ENCODE data around the gene ADAM10.

Gene ADAM10

DNA sequence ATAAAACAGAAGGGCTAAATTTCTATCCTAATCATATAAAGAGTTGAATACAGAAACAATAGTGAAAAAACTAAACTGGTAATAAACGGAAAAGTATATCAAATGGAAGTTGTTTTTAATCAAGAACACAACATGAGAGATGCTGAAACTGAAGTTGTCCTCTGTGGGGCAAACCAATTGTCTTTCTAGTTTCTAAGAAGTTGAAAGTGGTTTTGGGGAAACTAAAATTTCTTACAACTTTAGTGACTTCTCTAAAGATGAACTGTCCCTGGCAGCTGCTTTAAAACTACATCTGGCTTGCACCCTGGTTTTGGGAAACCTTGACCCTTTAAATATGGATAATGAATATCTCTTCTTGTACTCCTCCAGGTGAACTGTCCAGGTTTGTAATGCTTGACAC lies 155.6 kb downstream of the ADAM10 start:
- Histone ChIP-seq H4K8ac (ENCODE audit: low read depth, low read length) (no peak overlapping the region), H2BK120ac (ENCODE audit: low read depth, low read length) (no peak overlapping the region), H3K18ac (ENCODE audit: low read length) (no peak overlapping the region), H3K27ac (replicated peaks; ENCODE audit: low read length) (no peak overlapping the region), H3K36me3 (replicated peaks in 1 of 2; ENCODE audit: control insufficient read depth in 2 of 2, insufficient read depth in 2 of 2, low read length in 2 of 2) (peaks cover 2 to 52% of the 10 kb centered on the region in 2 donors), H3K27me3 (ENCODE audit: control insufficient read depth in 3 of 3, insufficient read depth in 3 of 3, low read depth in 1 of 3, low read length in 3 of 3) (no peaks in the 10 kb centered on the region), H3K23ac (ENCODE audit: low read depth, low read length, poor library complexity) (no peak overlapping the region), H3K4me2 (ENCODE audit: insufficient read depth, low read length, poor library complexity, severe bottlenecking) (no peak overlapping the region), H2AFZ (ENCODE audit: low read length) (no peak overlapping the region), H3K9ac (ENCODE audit: low read depth, low read length, poor library complexity) (no peak overlapping the region), H3K14ac (ENCODE audit: low read length) (no peak overlapping the region), H3K4ac (ENCODE audit: low read length) (no peak overlapping the region), H3K9me3 (replicated peaks in 1 of 2; ENCODE audit: control insufficient read depth in 2 of 2, insufficient read depth in 1 of 2, low read depth in 1 of 2, low read length in 2 of 2) (no peaks in the 10 kb centered on the region), H3K4me1 (ENCODE audit: control insufficient read depth in 2 of 2, insufficient read depth in 1 of 2, low read depth in 1 of 2, low read length in 2 of 2) (no peaks in the 10 kb centered on the region), H3K79me1 (ENCODE audit: low read depth, low read length) (no peaks in the 10 kb centered on the region), H2BK5ac (ENCODE audit: low read length) (no peak overlapping the region), H2BK12ac (ENCODE audit: low read length) (no peak overlapping the region), H2AK5ac (ENCODE audit: low read depth, low read length) (no peak overlapping the region), H2BK15ac (ENCODE audit: low read length) (no peak overlapping the region), H4K91ac (ENCODE audit: low read depth, low read length, poor library complexity) (no peak overlapping the region), H3K4me3 (ENCODE audit: low read length in 2 of 2) (no peak overlapping the region)
- no CpG with 5 or more reads among the region's 1 CpG for WGBS, 2 donors (ENCODE audit: extremely low coverage in 2 of 2, insufficient read length in 2 of 2, insufficient replicate concordance in 1 of 2)
- DNase-seq (ENCODE audit: low spot score), result no peak

DNA sequence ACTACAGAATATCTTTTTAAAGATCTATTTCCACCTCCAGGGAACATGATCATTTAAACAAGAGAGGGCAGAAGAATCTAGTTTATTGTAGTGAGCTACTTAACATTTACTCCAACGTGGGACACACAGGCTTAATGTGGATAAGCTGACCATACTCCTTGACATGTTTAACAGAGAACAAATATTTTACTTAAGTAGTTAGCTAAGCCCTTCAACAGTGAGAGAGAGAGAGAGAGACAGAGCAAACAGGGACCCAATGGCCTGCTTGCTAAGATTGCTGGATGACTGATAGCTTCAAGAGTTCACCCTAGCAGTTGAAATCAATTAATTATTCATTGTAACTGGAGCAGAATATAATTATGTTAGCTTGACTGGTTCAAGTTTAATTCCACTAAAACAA lies 158.6 kb downstream of the ADAM10 start:
- Histone ChIP-seq H4K91ac (ENCODE audit: low read depth, low read length, poor library complexity) (no peak overlapping the region), H2BK15ac (ENCODE audit: low read length) (no peak overlapping the region), H3K18ac (ENCODE audit: low read length) (no peak overlapping the region), H3K4ac (ENCODE audit: low read length) (no peak overlapping the region), H2AFZ (ENCODE audit: low read length) (no peak overlapping the region), H3K23ac (ENCODE audit: low read depth, low read length, poor library complexity) (no peak overlapping the region), H3K4me3 (ENCODE audit: low read length in 2 of 2) (no peak overlapping the region), H3K36me3 (replicated peaks in 1 of 2; ENCODE audit: control insufficient read depth in 2 of 2, insufficient read depth in 2 of 2, low read length in 2 of 2) (peaks cover 0 to 28% of the 10 kb centered on the region in 2 donors), H2BK12ac (ENCODE audit: low read length) (no peak overlapping the region), H3K9me3 (replicated peaks in 1 of 2; ENCODE audit: control insufficient read depth in 2 of 2, insufficient read depth in 1 of 2, low read depth in 1 of 2, low read length in 2 of 2) (no peaks in the 10 kb centered on the region), H3K14ac (ENCODE audit: low read length) (no peak overlapping the region), H3K79me1 (ENCODE audit: low read depth, low read length) (no peaks in the 10 kb centered on the region), H3K27ac (replicated peaks; ENCODE audit: low read length) (no peak overlapping the region), H3K4me2 (ENCODE audit: insufficient read depth, low read length, poor library complexity, severe bottlenecking) (no peak overlapping the region), H2AK5ac (ENCODE audit: low read depth, low read length) (no peak overlapping the region), H4K8ac (ENCODE audit: low read depth, low read length) (no peak overlapping the region), H2BK5ac (ENCODE audit: low read length) (no peak overlapping the region), H2BK120ac (ENCODE audit: low read depth, low read length) (no peak overlapping the region), H3K9ac (ENCODE audit: low read depth, low read length, poor library complexity) (no peak overlapping the region), H3K27me3 (ENCODE audit: control insufficient read depth in 3 of 3, insufficient read depth in 3 of 3, low read depth in 1 of 3, low read length in 3 of 3) (no peaks in the 10 kb centered on the region), H3K4me1 (ENCODE audit: control insufficient read depth in 2 of 2, insufficient read depth in 1 of 2, low read depth in 1 of 2, low read length in 2 of 2) (no peaks in the 10 kb centered on the region)
- whole genome bisulfite sequencing, 2 donors (ENCODE audit: extremely low coverage in 2 of 2, insufficient read length in 2 of 2, insufficient replicate concordance in 1 of 2), result no CpG with 5 or more reads among the region's 1 CpG
- DNase-seq (ENCODE audit: low spot score), result no peak

DNA sequence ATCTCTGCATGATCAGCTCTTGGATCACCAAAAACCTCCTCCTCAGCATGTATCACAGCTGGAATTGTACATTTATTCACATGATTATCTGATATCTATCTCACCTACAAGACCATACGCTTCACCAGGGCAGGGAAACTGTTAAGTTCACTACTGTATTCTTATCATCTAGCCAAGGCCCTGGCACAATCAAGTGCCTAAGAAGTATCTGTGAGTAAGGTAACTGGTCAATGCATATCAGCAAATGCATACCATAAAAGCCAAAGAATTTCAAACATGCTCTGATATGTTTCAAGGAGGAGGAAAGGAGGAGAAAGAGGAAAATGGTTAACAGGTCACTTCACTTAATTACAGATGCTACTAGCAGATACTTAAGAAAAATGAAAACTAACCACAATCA lies 159.3 kb downstream of the ADAM10 start:
- Histone ChIP-seq H2BK5ac (ENCODE audit: low read length) (no peak overlapping the region), H3K4me1 (ENCODE audit: control insufficient read depth in 2 of 2, insufficient read depth in 1 of 2, low read depth in 1 of 2, low read length in 2 of 2) (peaks cover 0 to 2% of the 10 kb centered on the region in 2 donors), H3K18ac (ENCODE audit: low read length) (no peak overlapping the region), H3K23ac (ENCODE audit: low read depth, low read length, poor library complexity) (no peak overlapping the region), H4K91ac (ENCODE audit: low read depth, low read length, poor library complexity) (no peak overlapping the region), H4K8ac (ENCODE audit: low read depth, low read length) (no peak overlapping the region), H3K27me3 (ENCODE audit: control insufficient read depth in 3 of 3, insufficient read depth in 3 of 3, low read depth in 1 of 3, low read length in 3 of 3) (no peaks in the 10 kb centered on the region), H3K4me3 (ENCODE audit: low read length in 2 of 2) (no peak overlapping the region), H3K4me2 (ENCODE audit: insufficient read depth, low read length, poor library complexity, severe bottlenecking) (no peak overlapping the region), H2BK15ac (ENCODE audit: low read length) (no peak overlapping the region), H2AFZ (ENCODE audit: low read length) (no peak overlapping the region), H3K14ac (ENCODE audit: low read length) (no peak overlapping the region), H3K79me1 (ENCODE audit: low read depth, low read length) (no peaks in the 10 kb centered on the region), H2AK5ac (ENCODE audit: low read depth, low read length) (no peak overlapping the region), H3K9ac (ENCODE audit: low read depth, low read length, poor library complexity) (no peak overlapping the region), H3K9me3 (replicated peaks in 1 of 2; ENCODE audit: control insufficient read depth in 2 of 2, insufficient read depth in 1 of 2, low read depth in 1 of 2, low read length in 2 of 2) (no peaks in the 10 kb centered on the region), H3K4ac (ENCODE audit: low read length) (no peak overlapping the region), H2BK12ac (ENCODE audit: low read length) (no peak overlapping the region), H2BK120ac (ENCODE audit: low read depth, low read length) (no peak overlapping the region), H3K36me3 (replicated peaks in 1 of 2; ENCODE audit: control insufficient read depth in 2 of 2, insufficient read depth in 2 of 2, low read length in 2 of 2) (peaks cover 0 to 21% of the 10 kb centered on the region in 2 donors), H3K27ac (replicated peaks; ENCODE audit: low read length) (no peak overlapping the region)
- WGBS, 2 donors (ENCODE audit: extremely low coverage in 2 of 2, insufficient read length in 2 of 2, insufficient replicate concordance in 1 of 2), result no CpG with 5 or more reads among the region's 1 CpG
- no peak for DNase-seq (ENCODE audit: low spot score)

DNA sequence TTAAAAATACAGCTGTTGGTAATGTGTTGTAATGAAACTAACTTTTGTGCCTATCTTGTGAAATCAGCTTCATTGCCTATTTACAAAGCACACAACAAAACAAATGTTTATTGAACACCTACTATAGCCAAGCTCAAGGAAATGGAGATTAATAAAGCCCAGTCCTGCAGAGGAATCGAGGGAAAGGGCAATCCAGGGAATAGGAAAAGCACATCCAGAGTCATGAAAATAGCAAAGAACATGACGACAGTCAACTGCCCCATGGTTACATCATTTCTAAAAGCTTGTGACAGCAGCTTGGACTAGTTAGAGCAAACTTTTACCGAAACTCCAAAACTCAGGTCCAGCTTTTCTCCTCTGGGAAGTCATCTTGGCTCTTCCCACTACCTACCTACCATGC lies 160.5 kb downstream of the ADAM10 start:
- Histone ChIP-seq H3K18ac (ENCODE audit: low read length) (no peak overlapping the region), H2BK120ac (ENCODE audit: low read depth, low read length) (no peak overlapping the region), H2BK5ac (ENCODE audit: low read length) (no peak overlapping the region), H3K9ac (ENCODE audit: low read depth, low read length, poor library complexity) (no peak overlapping the region), H2AK5ac (ENCODE audit: low read depth, low read length) (no peak overlapping the region), H3K27ac (replicated peaks; ENCODE audit: low read length) (no peak overlapping the region), H4K8ac (ENCODE audit: low read depth, low read length) (no peak overlapping the region), H3K23ac (ENCODE audit: low read depth, low read length, poor library complexity) (no peak overlapping the region), H3K4me2 (ENCODE audit: insufficient read depth, low read length, poor library complexity, severe bottlenecking) (no peak overlapping the region), H2BK15ac (ENCODE audit: low read length) (no peak overlapping the region), H4K91ac (ENCODE audit: low read depth, low read length, poor library complexity) (no peak overlapping the region), H2BK12ac (ENCODE audit: low read length) (no peak overlapping the region), H3K14ac (ENCODE audit: low read length) (no peak overlapping the region), H3K79me1 (ENCODE audit: low read depth, low read length) (no peaks in the 10 kb centered on the region), H2AFZ (ENCODE audit: low read length) (no peak overlapping the region), H3K27me3 (ENCODE audit: control insufficient read depth in 3 of 3, insufficient read depth in 3 of 3, low read depth in 1 of 3, low read length in 3 of 3) (no peaks in the 10 kb centered on the region), H3K4ac (ENCODE audit: low read length) (no peak overlapping the region), H3K4me1 (ENCODE audit: control insufficient read depth in 2 of 2, insufficient read depth in 1 of 2, low read depth in 1 of 2, low read length in 2 of 2) (peaks cover 0 to 2% of the 10 kb centered on the region in 2 donors), H3K9me3 (replicated peaks in 1 of 2; ENCODE audit: control insufficient read depth in 2 of 2, insufficient read depth in 1 of 2, low read depth in 1 of 2, low read length in 2 of 2) (no peaks in the 10 kb centered on the region), H3K4me3 (ENCODE audit: low read length in 2 of 2) (no peak overlapping the region), H3K36me3 (replicated peaks in 1 of 2; ENCODE audit: control insufficient read depth in 2 of 2, insufficient read depth in 2 of 2, low read length in 2 of 2) (peaks cover 0 to 9% of the 10 kb centered on the region in 2 donors)
- WGBS, 2 donors (ENCODE audit: extremely low coverage in 2 of 2, insufficient read length in 2 of 2, insufficient replicate concordance in 1 of 2), result no CpG with 5 or more reads among the region's 3 CpGs
- no peak for DNase-seq (ENCODE audit: low spot score)
